Measurements from ENCODE around the gene GIMD1.

Gene GIMD1

GRCh38 chr4:106353786-106354185, 14.8 kb downstream of the GIMD1 start:
- Histone ChIP-seq H3K14ac (ENCODE audit: low read length) (no peak overlapping the region), H2BK120ac (ENCODE audit: insufficient read depth, low read length, poor library complexity) (no peak overlapping the region), H3K27me3 (ENCODE audit: insufficient read depth, low read length) (no peaks in the 10 kb centered on the region), H3K23ac (ENCODE audit: low read length) (no peak overlapping the region), H4K8ac (ENCODE audit: low read depth, low read length) (no peak overlapping the region), H3K4ac (ENCODE audit: low read depth, low read length) (no peak overlapping the region), H3K4me3 (ENCODE audit: low read depth, low read length) (no peak overlapping the region), H2AK5ac (ENCODE audit: low read length) (no peak overlapping the region), H3K18ac (ENCODE audit: low read length) (no peak overlapping the region), H3K9ac (ENCODE audit: low read length) (no peak overlapping the region), H4K12ac (ENCODE audit: low read depth, low read length) (no peak overlapping the region), H3K9me3 (ENCODE audit: insufficient read depth, low read depth, low read length) (no peaks in the 10 kb centered on the region), H2AFZ (ENCODE audit: insufficient read depth, low read length, poor library complexity) (no peak overlapping the region), H3K27ac (ENCODE audit: low read depth, low read length) (no peak overlapping the region), H3K4me2 (ENCODE audit: low read length) (no peak overlapping the region), H3K36me3 (ENCODE audit: control insufficient read depth in 1 of 2, insufficient read depth in 2 of 2, low read length in 2 of 2) (no peaks in the 10 kb centered on the region), H3K4me1 (ENCODE audit: control insufficient read depth in 1 of 2, insufficient read depth in 2 of 2, low read length in 2 of 2) (no peaks in the 10 kb centered on the region), H3K79me1 (ENCODE audit: low read length) (no peaks in the 10 kb centered on the region), H3K79me2 (ENCODE audit: control insufficient read depth, insufficient read depth, low read length, poor library complexity) (no peaks in the 10 kb centered on the region), H4K91ac (ENCODE audit: low read depth, low read length) (no peak overlapping the region), H2BK5ac (ENCODE audit: low read depth, low read length, poor library complexity) (no peak overlapping the region), H2BK12ac (ENCODE audit: low read length) (no peak overlapping the region)
- DNase-seq = no peak
- no CpG with 5 or more reads among the region's 1 CpG for WGBS (ENCODE audit: extremely low coverage, insufficient coverage, insufficient read length)

GRCh38 chr4:106351016-106351415, 17.6 kb downstream of the GIMD1 start:
- H3K27me3 ChIP-seq (ENCODE audit: insufficient read depth, low read length) = no peaks in the 10 kb centered on the region
- H3K23ac ChIP-seq (ENCODE audit: low read length) = no peak overlapping the region
- H4K8ac ChIP-seq (ENCODE audit: low read depth, low read length) = no peak overlapping the region
- no peak overlapping the region for H2BK120ac ChIP-seq (ENCODE audit: insufficient read depth, low read length, poor library complexity)
- H3K79me1 ChIP-seq (ENCODE audit: low read length) = no peaks in the 10 kb centered on the region
- H3K36me3 ChIP-seq (ENCODE audit: control insufficient read depth in 1 of 2, insufficient read depth in 2 of 2, low read length in 2 of 2) = peaks cover 0 to 2% of the 10 kb centered on the region in 2 experiments
- no peak for DNase-seq
- no peaks in the 10 kb centered on the region for H3K9me3 ChIP-seq (ENCODE audit: insufficient read depth, low read depth, low read length)
- no peak overlapping the region for H3K4ac ChIP-seq (ENCODE audit: low read depth, low read length)
- no peak overlapping the region for H3K9ac ChIP-seq (ENCODE audit: low read length)
- no peaks in the 10 kb centered on the region for H3K79me2 ChIP-seq (ENCODE audit: control insufficient read depth, insufficient read depth, low read length, poor library complexity)
- no peak overlapping the region for H2BK5ac ChIP-seq (ENCODE audit: low read depth, low read length, poor library complexity)
- H3K27ac ChIP-seq (ENCODE audit: low read depth, low read length) = no peak overlapping the region
- no peaks in the 10 kb centered on the region for H3K4me1 ChIP-seq (ENCODE audit: control insufficient read depth in 1 of 2, insufficient read depth in 2 of 2, low read length in 2 of 2)
- H3K14ac ChIP-seq (ENCODE audit: low read length) = no peak overlapping the region
- no peak overlapping the region for H3K18ac ChIP-seq (ENCODE audit: low read length)
- H3K4me3 ChIP-seq (ENCODE audit: low read depth, low read length) = no peak overlapping the region
- no peak overlapping the region for H2BK12ac ChIP-seq (ENCODE audit: low read length)
- no peak overlapping the region for H4K12ac ChIP-seq (ENCODE audit: low read depth, low read length)
- H3K4me2 ChIP-seq (ENCODE audit: low read length) = no peak overlapping the region
- no peak overlapping the region for H4K91ac ChIP-seq (ENCODE audit: low read depth, low read length)
- no peak overlapping the region for H2AFZ ChIP-seq (ENCODE audit: insufficient read depth, low read length, poor library complexity)
- no peak overlapping the region for H2AK5ac ChIP-seq (ENCODE audit: low read length)

- H3K79me1 ChIP-seq (ENCODE audit: low read length) = no peaks in the 10 kb centered on the region
- no peak overlapping the region for H3K9ac ChIP-seq (ENCODE audit: low read length)
- H3K79me2 ChIP-seq (ENCODE audit: control insufficient read depth, insufficient read depth, low read length, poor library complexity) = no peaks in the 10 kb centered on the region
- no peak overlapping the region for H3K27ac ChIP-seq (ENCODE audit: low read depth, low read length)
- no peaks in the 10 kb centered on the region for H3K27me3 ChIP-seq (ENCODE audit: insufficient read depth, low read length)
- H3K14ac ChIP-seq (ENCODE audit: low read length) = no peak overlapping the region
- peaks cover 0 to 2% of the 10 kb centered on the region in 2 experiments for H3K36me3 ChIP-seq (ENCODE audit: control insufficient read depth in 1 of 2, insufficient read depth in 2 of 2, low read length in 2 of 2)
- no peaks in the 10 kb centered on the region for H3K4me1 ChIP-seq (ENCODE audit: control insufficient read depth in 1 of 2, insufficient read depth in 2 of 2, low read length in 2 of 2)
- no peak overlapping the region for H3K4me3 ChIP-seq (ENCODE audit: low read depth, low read length)
- H2BK120ac ChIP-seq (ENCODE audit: insufficient read depth, low read length, poor library complexity) = no peak overlapping the region
- DNase-seq = no peak
- no peaks in the 10 kb centered on the region for H3K9me3 ChIP-seq (ENCODE audit: insufficient read depth, low read depth, low read length)
- H4K91ac ChIP-seq (ENCODE audit: low read depth, low read length) = no peak overlapping the region
- no peak overlapping the region for H3K18ac ChIP-seq (ENCODE audit: low read length)
- H2AFZ ChIP-seq (ENCODE audit: insufficient read depth, low read length, poor library complexity) = no peak overlapping the region
- no peak overlapping the region for H3K23ac ChIP-seq (ENCODE audit: low read length)
- no peak overlapping the region for H2BK12ac ChIP-seq (ENCODE audit: low read length)
- H3K4ac ChIP-seq (ENCODE audit: low read depth, low read length) = no peak overlapping the region
- H4K12ac ChIP-seq (ENCODE audit: low read depth, low read length) = no peak overlapping the region
- no peak overlapping the region for H2BK5ac ChIP-seq (ENCODE audit: low read depth, low read length, poor library complexity)
- no peak overlapping the region for H3K4me2 ChIP-seq (ENCODE audit: low read length)
- no peak overlapping the region for H4K8ac ChIP-seq (ENCODE audit: low read depth, low read length)
- no peak overlapping the region for H2AK5ac ChIP-seq (ENCODE audit: low read length)
- WGBS (ENCODE audit: extremely low coverage, insufficient coverage, insufficient read length) = no CpG with 5 or more reads among the region's 1 CpG
Measured at GRCh38 chr4:106347167-106347566, 21.4 kb downstream of the GIMD1 start.

- Histone ChIP-seq H3K27ac (ENCODE audit: low read depth, low read length) (no peak overlapping the region), H3K36me3 (ENCODE audit: control insufficient read depth in 1 of 2, insufficient read depth in 2 of 2, low read length in 2 of 2) (peaks cover 0 to 2% of the 10 kb centered on the region in 2 experiments), H3K79me2 (ENCODE audit: control insufficient read depth, insufficient read depth, low read length, poor library complexity) (no peaks in the 10 kb centered on the region), H3K27me3 (ENCODE audit: insufficient read depth, low read length) (no peaks in the 10 kb centered on the region), H3K18ac (ENCODE audit: low read length) (no peak overlapping the region), H2BK120ac (ENCODE audit: insufficient read depth, low read length, poor library complexity) (no peak overlapping the region), H3K14ac (ENCODE audit: low read length) (no peak overlapping the region), H4K8ac (ENCODE audit: low read depth, low read length) (no peak overlapping the region), H2BK5ac (ENCODE audit: low read depth, low read length, poor library complexity) (no peak overlapping the region), H3K4me3 (ENCODE audit: low read depth, low read length) (no peak overlapping the region), H2AFZ (ENCODE audit: insufficient read depth, low read length, poor library complexity) (no peak overlapping the region), H3K23ac (ENCODE audit: low read length) (no peak overlapping the region), H3K9me3 (ENCODE audit: insufficient read depth, low read depth, low read length) (no peaks in the 10 kb centered on the region), H4K12ac (ENCODE audit: low read depth, low read length) (no peak overlapping the region), H3K4ac (ENCODE audit: low read depth, low read length) (no peak overlapping the region), H3K9ac (ENCODE audit: low read length) (no peak overlapping the region), H2AK5ac (ENCODE audit: low read length) (no peak overlapping the region), H3K4me1 (ENCODE audit: control insufficient read depth in 1 of 2, insufficient read depth in 2 of 2, low read length in 2 of 2) (no peaks in the 10 kb centered on the region), H4K91ac (ENCODE audit: low read depth, low read length) (no peak overlapping the region), H2BK12ac (ENCODE audit: low read length) (no peak overlapping the region), H3K79me1 (ENCODE audit: low read length) (no peaks in the 10 kb centered on the region), H3K4me2 (ENCODE audit: low read length) (no peak overlapping the region)
- no peak for DNase-seq
- WGBS (ENCODE audit: extremely low coverage, insufficient coverage, insufficient read length) = no CpG with 5 or more reads among the region's 1 CpG
Measured at GRCh38 chr4:106344647-106344970, 24.0 kb downstream of the GIMD1 start.
